ENCODE measurements around the gene PALLD.
"Not testable (repeated sequence)": the region's sequence is repeated elsewhere in the genome, so short reads cannot be mapped to it uniquely, and the experiment has no call there.

PALLD gene

GRCh38 chr4:168498251-168498650 lies 1.4 kb downstream of the PALLD start:
- no peak for DNase-seq

- no peak for DNase-seq
These were observed 2.4 kb downstream of the PALLD start for GRCh38 chr4:168499241-168499640.

GRCh38 chr4:168501407-168501806 lies 4.6 kb downstream of the PALLD start:
- DNase-seq: no peak

- no peak for DNase-seq
These were observed 6.0 kb downstream of the PALLD start for GRCh38 chr4:168502861-168503260.

GRCh38 chr4:168503652-168504362 lies 7.0 kb downstream of the PALLD start:
- DNase-seq: no peak

GRCh38 chr4:168504526-168504925 lies 7.7 kb downstream of the PALLD start:
- no peak for DNase-seq

- no peak for DNase-seq
These were observed 9.2 kb downstream of the PALLD start for GRCh38 chr4:168506014-168506413.

- DNase-seq: no peak
These were observed 10.4 kb downstream of the PALLD start for GRCh38 chr4:168507178-168507815.

GRCh38 chr4:168508683-168509082 lies 11.8 kb downstream of the PALLD start:
- DNase-seq: no peak

- DNase-seq: no peak
These were observed 12.9 kb downstream of the PALLD start for GRCh38 chr4:168509786-168510185.

- DNase-seq: no peak
These were observed 15.1 kb downstream of the PALLD start for GRCh38 chr4:168511780-168512489.

- not testable (repeated sequence) for DNase-seq
These were observed 17.0 kb downstream of the PALLD start for GRCh38 chr4:168513826-168514225.

GRCh38 chr4:168514249-168514852 lies 17.5 kb downstream of the PALLD start:
- DNase-seq: no peak

GRCh38 chr4:168515222-168516011 lies 18.6 kb downstream of the PALLD start:
- DNase-seq: no peak

GRCh38 chr4:168516841-168517240 lies 20.0 kb downstream of the PALLD start:
- no peak for DNase-seq

- no peak for DNase-seq
These were observed 22.7 kb downstream of the PALLD start for GRCh38 chr4:168519576-168519975.

- DNase-seq: no peak
These were observed 24.9 kb downstream of the PALLD start for GRCh38 chr4:168521721-168522120.

- no peak for DNase-seq
These were observed 25.5 kb downstream of the PALLD start for GRCh38 chr4:168522356-168522755.

- DNase-seq: no peak
These were observed 26.1 kb downstream of the PALLD start for GRCh38 chr4:168522829-168523489.

- no peak for DNase-seq
These were observed 27.2 kb downstream of the PALLD start for GRCh38 chr4:168524006-168524405.

- DNase-seq: no peak
These were observed 28.0 kb downstream of the PALLD start for GRCh38 chr4:168524897-168525296.

- no peak for DNase-seq
These were observed 30.7 kb downstream of the PALLD start for GRCh38 chr4:168527560-168527959.
